Skeletal muscle tissue (tissue), 4 donors: ENCODE measurements around the gene DNAAF5. TPM values are rescaled to one million over a fixed set of nuclear protein-coding genes. Genes with fewer than 3 reads are reported as not detected.

ENCODE experiments used
- H3K27ac ChIP-seq: one replicate; pipeline ENCODE4 v1.7.0; 2013; ENCODE audit warnings: mild to moderate bottlenecking, low read depth, low read length, inconsistent platforms
- H3K27me3 ChIP-seq, 3 donors: one replicate each; pipeline ENCODE4 v1.7.0; 2013; ENCODE audit warnings: low read length in 3 of 3; ENCODE audit not compliant: control insufficient read depth in 3 of 3, insufficient read depth in 3 of 3
- H3K36me3 ChIP-seq, 3 donors: one replicate each; pipeline ENCODE4 v1.7.0; 2013; ENCODE audit warnings: low read length in 3 of 3; ENCODE audit not compliant: control insufficient read depth in 3 of 3, insufficient read depth in 3 of 3
- H3K4me1 ChIP-seq, 3 donors: one replicate each; pipeline ENCODE4 v1.7.0; 2013; ENCODE audit warnings: low read length in 3 of 3, mild to moderate bottlenecking in 3 of 3; ENCODE audit not compliant: control insufficient read depth in 3 of 3, insufficient read depth in 3 of 3
- H3K4me3 ChIP-seq, 3 donors: one replicate each; pipeline ENCODE4 v1.7.0; 2013; ENCODE audit warnings: low read length in 3 of 3
- H3K9ac ChIP-seq, 3 donors: one replicate each; pipeline ENCODE4 v1.7.0; 2013; ENCODE audit warnings: low read length in 3 of 3, mild to moderate bottlenecking in 3 of 3, moderate library complexity in 2 of 3, low read depth in 1 of 3
- H3K9me3 ChIP-seq, 3 donors: one replicate each; pipeline ENCODE4 v1.7.0; 2013; ENCODE audit warnings: low read length in 3 of 3; ENCODE audit not compliant: control insufficient read depth in 3 of 3
- total RNA-seq: library from RNA; depleted of rRNA; stranded (reverse); fragments of >200 nt; gene quantifications from one replicate; pipeline ENCODE4 v1.2.3, GENCODE V29; 2014
- donor health status: Osteomylitis.

Gene DNAAF5
- total RNA-seq, 1 donor from 2014 or later = 13.0 TPM

- no peak overlapping the region for H3K4me3 ChIP-seq
- no peaks in the 10 kb centered on the region for H3K27me3 ChIP-seq
- H3K9me3 ChIP-seq = no peaks in the 10 kb centered on the region
- H3K4me1 ChIP-seq = peaks cover 0 to 13% (median 0%) of the 10 kb centered on the region in 3 donors
- H3K9ac ChIP-seq = no peak overlapping the region
- peaks cover 40 to 48% (median 41%) of the 10 kb centered on the region in 3 donors for H3K36me3 ChIP-seq
- H3K27ac ChIP-seq = no peak overlapping the region
Observed at GRCh38 chr7:778271-778967, 51.9 kb downstream of the DNAAF5 start.

GRCh38 chr7:778968-779451 lies 52.5 kb downstream of the DNAAF5 start:
- Histone ChIP-seq H3K4me3 (no peak overlapping the region), H3K36me3 (peaks cover 37 to 49% (median 43%) of the 10 kb centered on the region in 3 donors), H3K9me3 (no peaks in the 10 kb centered on the region), H3K4me1 (peaks cover 0 to 13% (median 0%) of the 10 kb centered on the region in 3 donors), H3K9ac (no peak overlapping the region), H3K27ac (no peak overlapping the region), H3K27me3 (no peaks in the 10 kb centered on the region)

GRCh38 chr7:779480-779879 lies 53.0 kb downstream of the DNAAF5 start:
- H3K9ac ChIP-seq = no peak overlapping the region
- no peak overlapping the region for H3K27ac ChIP-seq
- no peaks in the 10 kb centered on the region for H3K27me3 ChIP-seq
- peaks cover 0 to 13% (median 0%) of the 10 kb centered on the region in 3 donors for H3K4me1 ChIP-seq
- H3K4me3 ChIP-seq = no peak overlapping the region
- H3K9me3 ChIP-seq = no peaks in the 10 kb centered on the region
- H3K36me3 ChIP-seq = peaks cover 39 to 52% (median 48%) of the 10 kb centered on the region in 3 donors

GRCh38 chr7:780081-780480 lies 53.6 kb downstream of the DNAAF5 start:
- H3K36me3 ChIP-seq = peaks cover 42 to 52% (median 50%) of the 10 kb centered on the region in 3 donors
- no peaks in the 10 kb centered on the region for H3K9me3 ChIP-seq
- no peaks in the 10 kb centered on the region for H3K27me3 ChIP-seq
- H3K27ac ChIP-seq = no peak overlapping the region
- no peak overlapping the region for H3K4me3 ChIP-seq
- H3K4me1 ChIP-seq = peaks cover 0 to 13% (median 0%) of the 10 kb centered on the region in 3 donors
- H3K9ac ChIP-seq = peak overlapping the region in 1 of 3 donors; percentile 33

- no peak overlapping the region for H3K4me3 ChIP-seq
- H3K27me3 ChIP-seq = no peaks in the 10 kb centered on the region
- peaks cover 43 to 51% (median 50%) of the 10 kb centered on the region in 3 donors for H3K36me3 ChIP-seq
- peaks cover 0 to 13% (median 0%) of the 10 kb centered on the region in 3 donors for H3K4me1 ChIP-seq
- peak overlapping the region in 1 of 3 donors; percentile 33 for H3K9ac ChIP-seq
- no peaks in the 10 kb centered on the region for H3K9me3 ChIP-seq
- H3K27ac ChIP-seq = no peak overlapping the region
Observed at GRCh38 chr7:780516-780915, 54.0 kb downstream of the DNAAF5 start.

- H3K27ac ChIP-seq = peak overlapping the region; percentile 40
- H3K36me3 ChIP-seq = peaks cover 43 to 54% (median 46%) of the 10 kb centered on the region in 3 donors
Observed at GRCh38 chr7:781186-781849, 54.8 kb downstream of the DNAAF5 start.

GRCh38 chr7:781936-782529 lies 55.5 kb downstream of the DNAAF5 start:
- H3K4me3 ChIP-seq = no peak overlapping the region
- H3K27ac ChIP-seq = peak overlapping the region; percentile 40
- H3K9ac ChIP-seq = no peak overlapping the region
- H3K27me3 ChIP-seq = no peaks in the 10 kb centered on the region
- H3K4me1 ChIP-seq = peaks cover 0 to 21% (median 9%) of the 10 kb centered on the region in 3 donors
- peaks cover 37 to 50% (median 40%) of the 10 kb centered on the region in 3 donors for H3K36me3 ChIP-seq
- H3K9me3 ChIP-seq = no peaks in the 10 kb centered on the region

More at GRCh38 chr7:781186-781849, 54.8 kb downstream of the DNAAF5 start:
- H3K9ac ChIP-seq = peak overlapping the region in 1 of 3 donors; percentile 33
- H3K27me3 ChIP-seq = no peaks in the 10 kb centered on the region
- peaks cover 0 to 17% (median 4%) of the 10 kb centered on the region in 3 donors for H3K4me1 ChIP-seq
- no peak overlapping the region for H3K4me3 ChIP-seq
- H3K9me3 ChIP-seq = no peaks in the 10 kb centered on the region

- no peaks in the 10 kb centered on the region for H3K9me3 ChIP-seq
- peaks cover 0 to 21% (median 9%) of the 10 kb centered on the region in 3 donors for H3K4me1 ChIP-seq
- H3K4me3 ChIP-seq = no peak overlapping the region
- H3K27ac ChIP-seq = no peak overlapping the region
- H3K9ac ChIP-seq = no peak overlapping the region
- peaks cover 36 to 47% (median 40%) of the 10 kb centered on the region in 3 donors for H3K36me3 ChIP-seq
- no peaks in the 10 kb centered on the region for H3K27me3 ChIP-seq
Observed at GRCh38 chr7:782718-783449, 56.4 kb downstream of the DNAAF5 start.
